ENCODE data around the gene FANK1. TPM values are rescaled to one million over a fixed set of nuclear protein-coding genes. Genes with fewer than 3 reads are reported as not detected.

Gene FANK1
- total RNA-seq, 4 donors from 2014 or later = 8.4 to 17.2 (median 9.9) TPM

- no peak for DNase-seq
- no peaks in the 10 kb centered on the region for H3K9me3 ChIP-seq
- peaks cover 0 to 4% of the 10 kb centered on the region in 2 donors for H3K36me3 ChIP-seq
- H3K27me3 ChIP-seq = no peaks in the 10 kb centered on the region
- H3K4me1 ChIP-seq = no peaks in the 10 kb centered on the region
- no peak overlapping the region for H3K27ac ChIP-seq
- 87 to 92% methylated on average over 11 of the region's 11 CpGs for WGBS, 2 donors
- H3K4me3 ChIP-seq (replicated peaks in 1 of 3) = no peak overlapping the region
- intact Hi-C loops (cut with DNase I) = no loop called here
- TF ChIP-seq POLR2A (IDR thresholded peaks at IDR 0.05) (no peak), CTCF (IDR thresholded peaks at IDR 0.05) (no peak)
These were observed 17.2 kb upstream of the FANK1 start for GRCh38 chr10:125878957-125879835.

- peaks cover 0 to 4% of the 10 kb centered on the region in 2 donors for H3K36me3 ChIP-seq
- intact Hi-C loops (cut with DNase I) = no loop called here
- WGBS, 2 donors = 76 to 77% methylated on average over 6 of the region's 6 CpGs
These were observed 15.6 kb upstream of the FANK1 start for GRCh38 chr10:125880719-125881118.

GRCh38 chr10:125881192-125881591, 15.2 kb upstream of the FANK1 start, which contains the start of gene DHX32:
DHX32 (minus strand) TSS chr10:125881292; CDS start chr10:125880824, 468 bp downstream.
- Histone ChIP-seq H3K4me1 (no peaks in the 10 kb centered on the region), H3K36me3 (peaks cover 0 to 4% of the 10 kb centered on the region in 2 donors), H3K27ac (no peak within 1 kb of the TSS), H3K4me3 (replicated peaks in 1 of 3) (no peak within 1 kb of the TSS), H3K9me3 (no peaks in the 10 kb centered on the region), H3K27me3 (no peaks in the 10 kb centered on the region)
- no peak for DNase-seq
- 79 to 87% methylated on average over 4 of the region's 4 CpGs for WGBS, 2 donors
- TF ChIP-seq POLR2A (IDR thresholded peaks at IDR 0.05) (no peak), CTCF (IDR thresholded peaks at IDR 0.05) (no peak)
- intact Hi-C loops (cut with DNase I) = no loop called here

More at GRCh38 chr10:125880719-125881118, 15.6 kb upstream of the FANK1 start:
- Histone ChIP-seq H3K4me1 (no peaks in the 10 kb centered on the region), H3K27ac (no peak overlapping the region), H3K27me3 (no peaks in the 10 kb centered on the region), H3K4me3 (replicated peaks in 1 of 3) (no peak overlapping the region), H3K9me3 (no peaks in the 10 kb centered on the region)
- no peak for DNase-seq
- no peak for TF ChIP-seq CTCF (IDR thresholded peaks at IDR 0.05)
- no peak for TF ChIP-seq POLR2A (IDR thresholded peaks at IDR 0.05)

DNA sequence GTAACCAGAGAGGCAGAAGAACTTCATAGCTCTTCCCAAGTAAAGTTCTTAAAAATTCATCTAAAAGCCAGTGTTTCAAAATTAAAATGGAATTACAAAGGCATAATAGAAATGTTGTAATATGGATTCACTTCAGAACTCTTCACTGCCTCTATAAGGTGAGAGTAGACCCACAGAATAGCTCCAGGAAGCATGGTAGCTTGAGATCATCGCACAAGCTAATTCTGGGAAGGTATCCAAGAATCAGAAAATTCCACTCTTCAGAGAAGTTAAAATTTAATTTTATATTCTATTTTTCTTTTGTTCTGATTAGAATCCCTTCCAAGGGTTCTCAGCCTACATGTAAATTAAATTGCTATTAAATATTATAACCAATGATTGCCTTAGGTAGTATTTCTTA, 13.8 kb upstream of the FANK1 start:
- Histone ChIP-seq H3K4me3 (replicated peaks in 1 of 3) (no peak overlapping the region), H3K9me3 (no peaks in the 10 kb centered on the region), H3K4me1 (no peaks in the 10 kb centered on the region), H3K27me3 (no peaks in the 10 kb centered on the region), H3K27ac (no peak overlapping the region), H3K36me3 (peaks cover 0 to 4% of the 10 kb centered on the region in 2 donors)
- WGBS, 2 donors = 64 to 68% methylated on average over 1 of the region's 1 CpG
- intact Hi-C loops (cut with DNase I) = no loop called here
- TF ChIP-seq POLR2A (IDR thresholded peaks at IDR 0.05) (no peak), CTCF (IDR thresholded peaks at IDR 0.05) (no peak)
- no peak for DNase-seq

- 93 to 94% methylated on average over 3 of the region's 3 CpGs for WGBS, 2 donors
- Histone ChIP-seq H3K4me1 (no peaks in the 10 kb centered on the region), H3K9me3 (no peaks in the 10 kb centered on the region), H3K27ac (no peak overlapping the region), H3K36me3 (peaks cover 0 to 4% of the 10 kb centered on the region in 2 donors), H3K27me3 (no peaks in the 10 kb centered on the region), H3K4me3 (replicated peaks in 1 of 3) (no peak overlapping the region)
- intact Hi-C loops (cut with DNase I) = no loop called here
- DNase-seq = no peak
- TF ChIP-seq CTCF (IDR thresholded peaks at IDR 0.05) (no peak), POLR2A (IDR thresholded peaks at IDR 0.05) (no peak)
These were observed 13.2 kb upstream of the FANK1 start for GRCh38 chr10:125883211-125883610.
